NCI-H2171 treated with DMSO at 0.1 percent for 48 hours (cell line): ENCODE results near the gene C19orf47.
"Not testable (repeated sequence)": the region's sequence is repeated elsewhere in the genome, so short reads cannot be mapped to it uniquely, and the experiment has no call there.

Experiments
- DNase-seq: peaks from one replicate; lab custom pipeline; 2025; lab: John Stamatoyannopoulos, UW

Gene C19orf47

GRCh38 chr19:40348961-40349507, 837 bp upstream of the C19orf47 start:
- DNase-seq: peak; percentile 53

DNA sequence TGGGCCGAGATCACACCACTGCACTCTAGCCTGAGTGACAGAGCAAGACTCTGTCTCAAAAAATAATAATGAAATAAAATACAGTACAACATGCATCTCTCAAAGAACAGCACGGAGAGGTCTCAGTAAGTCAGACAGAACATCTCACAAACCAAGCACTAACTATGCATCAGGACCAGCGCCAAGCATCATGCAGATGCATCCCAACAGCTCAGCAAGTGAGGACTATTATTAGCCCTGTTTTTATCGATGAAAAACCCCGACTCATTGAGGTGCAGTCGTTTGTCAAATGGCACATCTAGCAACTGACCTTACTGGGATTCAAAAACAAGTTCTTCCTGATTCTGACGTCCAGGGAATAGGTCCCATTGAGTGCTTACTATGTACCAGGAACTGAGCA, 3.8 kb downstream of the C19orf47 start:
- DNase-seq: no peak

- no peak for DNase-seq
Observed at GRCh38 chr19:40342644-40343311, 5.4 kb downstream of the C19orf47 start.

DNA sequence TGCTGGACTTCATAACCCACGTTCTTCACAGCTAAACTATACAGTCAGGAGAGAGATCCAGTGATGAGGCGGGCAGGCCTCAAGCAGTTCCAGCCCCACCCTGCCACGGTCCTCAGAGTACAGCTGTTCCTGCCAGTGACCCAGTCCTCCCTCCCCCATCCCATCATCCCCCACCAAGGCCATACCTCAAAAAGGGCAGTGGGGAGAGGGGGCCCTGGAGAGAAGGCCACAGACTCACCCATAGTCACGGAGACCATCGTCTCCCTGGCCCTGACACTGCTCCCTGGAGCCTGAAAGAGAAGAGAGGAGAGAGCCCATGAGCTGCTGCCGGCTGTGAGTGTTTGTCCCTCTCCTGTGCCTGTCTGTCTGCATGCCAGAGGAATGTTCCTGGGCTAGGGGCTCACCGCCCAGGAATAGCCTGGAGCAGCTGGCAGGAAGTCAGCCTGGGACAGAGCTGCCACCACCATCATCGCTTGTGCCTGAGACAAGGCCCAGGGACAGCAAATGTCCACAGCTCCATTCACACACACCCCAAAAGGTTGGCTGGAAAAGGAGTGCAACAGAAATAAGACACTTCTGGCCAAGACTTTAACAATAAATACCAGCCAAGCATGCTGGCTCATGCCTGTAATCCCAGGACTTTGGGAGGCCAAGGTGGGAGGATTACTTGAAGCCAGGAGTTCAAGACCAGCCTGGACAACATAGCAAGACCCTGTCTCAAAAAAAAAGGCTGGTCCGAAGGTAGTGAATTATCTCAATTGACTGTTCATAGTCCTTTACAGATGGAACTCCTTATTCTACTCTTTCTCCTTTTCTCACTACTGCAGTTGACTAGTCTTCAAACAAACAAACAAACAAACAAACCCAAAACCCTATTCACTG, 6.4 kb downstream of the C19orf47 start:
- DNase-seq: no peak

GRCh38 chr19:40339018-40339728, 9.0 kb downstream of the C19orf47 start:
- no peak for DNase-seq

DNA sequence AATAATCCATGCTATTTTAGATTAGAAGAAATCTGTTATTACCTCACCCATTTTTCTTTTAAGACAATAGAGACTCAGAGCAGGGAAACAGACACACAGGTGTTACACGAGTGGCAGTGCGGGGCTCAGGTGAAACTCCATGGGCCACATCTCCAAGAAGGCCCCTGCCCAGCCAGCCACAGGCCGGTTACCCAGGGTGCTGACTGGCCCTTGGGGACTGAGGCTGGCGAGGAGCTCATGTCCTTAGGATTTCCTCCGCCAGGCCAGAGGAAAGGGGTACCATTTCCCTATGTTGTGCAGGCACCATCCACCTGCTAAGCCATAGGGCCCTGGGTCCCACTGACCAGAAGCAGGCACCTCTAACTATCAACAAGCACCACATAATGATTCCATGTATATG, 10.6 kb downstream of the C19orf47 start:
- no peak for DNase-seq

GRCh38 chr19:40337107-40337506, 11.1 kb downstream of the C19orf47 start:
- no peak for DNase-seq

DNA sequence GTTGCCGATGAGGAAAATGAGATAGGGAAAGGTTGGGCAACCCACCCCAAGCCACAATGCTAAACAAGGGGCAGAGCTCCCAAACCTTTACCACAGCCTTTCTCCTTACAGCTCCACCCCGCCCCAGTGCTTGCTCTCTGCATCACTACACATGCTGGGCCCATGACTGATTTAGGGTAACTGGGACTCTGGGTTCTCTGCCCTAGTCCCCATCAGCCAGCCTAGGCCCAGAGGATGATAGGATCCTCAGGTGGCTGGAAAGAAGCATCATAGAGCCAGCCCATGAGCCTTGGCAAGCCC, 11.6 kb downstream of the C19orf47 start:
- DNase-seq: no peak

GRCh38 chr19:40335855-40336600, 12.2 kb downstream of the C19orf47 start:
- DNase-seq: no peak

DNA sequence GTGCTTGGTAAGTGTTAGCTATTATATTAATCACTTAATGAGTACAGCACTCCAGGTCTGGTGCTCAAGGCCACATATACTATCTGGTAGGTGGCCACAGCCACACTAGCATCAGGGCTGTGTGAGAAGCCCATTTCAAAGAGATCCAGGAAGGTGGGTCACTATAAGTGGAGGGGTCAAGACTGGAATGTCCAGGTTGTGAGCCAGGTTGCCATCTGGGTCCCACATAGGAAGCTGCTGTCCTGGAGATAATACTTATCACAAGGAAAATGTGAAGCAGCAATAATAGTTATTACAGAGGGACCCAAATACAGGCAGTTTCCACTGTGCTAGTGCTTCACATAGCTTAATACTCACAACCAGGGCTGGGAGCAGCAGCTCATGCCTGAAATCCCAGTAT, 13.1 kb downstream of the C19orf47 start:
- DNase-seq: no peak

DNA sequence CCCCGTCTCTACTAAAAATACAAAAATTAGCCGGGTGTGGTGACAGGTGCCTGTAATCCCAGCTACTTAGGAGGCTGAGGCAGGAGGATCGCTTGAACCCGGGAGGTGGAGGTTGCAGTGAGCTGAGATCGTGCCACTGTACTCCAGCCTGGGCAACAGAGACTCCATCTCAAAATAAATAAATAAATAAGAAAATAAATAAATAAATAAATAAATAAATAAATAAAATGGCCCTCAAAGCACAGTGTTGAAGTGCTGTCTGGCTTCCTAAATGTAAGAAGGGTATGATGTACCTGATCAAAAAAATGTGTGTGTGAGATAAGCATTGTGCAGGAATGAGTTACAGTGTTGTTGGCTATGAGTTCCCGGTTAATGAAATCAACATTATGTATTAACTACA, 15.1 kb downstream of the C19orf47 start:
- not testable (repeated sequence) for DNase-seq

GRCh38 chr19:40332669-40333068, 15.5 kb downstream of the C19orf47 start:
- no peak for DNase-seq

DNA sequence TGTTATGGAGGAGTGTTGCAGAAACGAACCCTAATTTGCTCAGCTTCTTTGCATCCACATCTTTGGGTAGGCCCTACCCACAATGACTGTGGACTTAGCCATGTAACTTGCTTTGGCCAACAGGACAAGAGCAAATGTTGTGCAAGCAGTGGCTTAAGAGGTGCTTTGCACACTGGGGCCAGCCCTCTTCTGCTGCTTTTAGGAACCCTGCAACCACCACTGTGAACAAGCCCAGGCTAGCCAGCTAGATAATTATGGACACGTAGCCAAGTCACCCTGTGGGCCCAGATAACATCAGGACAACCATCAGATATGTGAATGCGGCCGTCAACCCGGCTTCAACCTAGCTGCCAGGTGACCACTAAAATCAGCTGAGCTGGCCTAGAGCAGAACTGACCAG, 17.1 kb downstream of the C19orf47 start:
- DNase-seq: no peak

GRCh38 chr19:40326201-40326600, 22.0 kb downstream of the C19orf47 start:
- no peak for DNase-seq

GRCh38 chr19:40323705-40324104, 24.5 kb downstream of the C19orf47 start:
- DNase-seq: no peak

DNA sequence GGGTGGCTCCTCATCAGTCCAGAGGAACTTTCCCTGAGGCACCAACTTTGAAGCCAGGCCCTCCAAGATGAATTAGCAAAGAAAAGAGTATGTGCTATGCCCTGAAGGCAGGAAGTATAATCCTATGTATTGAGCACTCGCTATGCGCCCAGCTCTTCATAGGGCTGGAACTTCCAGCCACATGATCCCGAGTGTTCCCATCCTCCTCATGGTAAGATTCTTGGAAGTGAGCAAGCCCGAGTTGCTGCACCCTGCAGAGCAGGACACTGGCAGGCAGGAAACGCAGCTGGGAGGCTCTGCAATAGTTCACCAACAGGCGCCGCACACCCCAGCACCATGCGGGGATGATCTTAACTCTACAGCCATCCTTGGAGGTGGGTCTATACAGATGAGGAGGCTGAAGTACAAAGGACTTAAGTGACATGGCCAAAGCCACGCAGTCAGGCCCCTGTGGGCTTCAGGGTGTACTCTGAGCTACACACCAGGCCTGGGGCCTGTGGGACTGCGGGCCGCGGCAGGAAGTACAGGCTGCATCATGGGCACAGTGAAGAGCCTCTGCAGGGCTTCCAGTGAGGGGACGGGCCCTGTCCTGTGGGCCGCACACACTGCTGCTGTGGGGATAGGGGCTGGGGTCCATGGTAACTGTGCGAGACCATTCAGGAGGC, 25.1 kb downstream of the C19orf47 start:
- DNase-seq: no peak

DNA sequence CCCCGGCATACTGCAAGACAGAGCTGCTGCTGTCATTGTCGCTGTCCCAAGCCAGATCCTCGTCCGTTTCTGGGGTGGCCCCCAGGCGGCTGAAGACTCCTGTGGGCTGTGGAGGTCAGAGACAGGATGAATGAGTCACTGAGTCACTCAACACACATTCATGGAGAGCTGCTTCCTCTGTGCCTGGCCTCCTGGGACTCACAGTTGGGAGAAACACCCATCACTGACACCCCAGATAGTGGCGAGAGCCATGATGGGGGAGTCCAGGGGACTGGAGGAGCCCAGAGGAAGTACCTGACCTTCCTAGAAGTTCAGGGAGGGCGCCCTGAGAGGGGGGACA, 26.0 kb downstream of the C19orf47 start:
- no peak for DNase-seq

GRCh38 chr19:40321566-40322270, 26.5 kb downstream of the C19orf47 start:
- DNase-seq: no peak

GRCh38 chr19:40321076-40321475, 27.1 kb downstream of the C19orf47 start:
- DNase-seq: no peak

DNA sequence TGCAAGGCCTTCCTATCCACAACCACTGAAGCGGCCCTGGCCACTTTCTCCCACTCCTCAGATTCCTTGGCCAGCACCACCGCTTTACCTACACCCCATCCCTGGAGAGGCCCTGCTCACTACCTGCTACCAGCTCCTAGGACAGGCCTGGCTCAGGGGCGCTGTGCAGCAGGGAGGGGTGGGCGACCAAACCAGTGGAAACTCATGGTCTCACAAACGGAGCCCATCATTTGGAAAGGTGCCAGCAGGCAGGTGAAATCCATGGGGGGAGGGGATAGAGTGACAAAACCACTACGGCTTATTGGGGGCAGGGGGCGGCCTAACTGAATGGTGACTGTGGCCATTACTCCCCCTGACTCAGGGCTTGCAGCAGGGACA, 27.6 kb downstream of the C19orf47 start:
- no peak for DNase-seq

- DNase-seq: no peak
Observed at GRCh38 chr19:40317338-40317737, 30.9 kb downstream of the C19orf47 start.
